ENCODE measurements around the gene ARHGAP24. TPM values are rescaled to one million over a fixed set of nuclear protein-coding genes. Genes with fewer than 3 reads are reported as not detected.
"Not testable (repeated sequence)": the region's sequence is repeated elsewhere in the genome, so short reads cannot be mapped to it uniquely, and the experiment has no call there.

ARHGAP24 gene
- total RNA-seq, 2 donors from 2014 or later: 7.0 TPM; not detected in 1

DNA sequence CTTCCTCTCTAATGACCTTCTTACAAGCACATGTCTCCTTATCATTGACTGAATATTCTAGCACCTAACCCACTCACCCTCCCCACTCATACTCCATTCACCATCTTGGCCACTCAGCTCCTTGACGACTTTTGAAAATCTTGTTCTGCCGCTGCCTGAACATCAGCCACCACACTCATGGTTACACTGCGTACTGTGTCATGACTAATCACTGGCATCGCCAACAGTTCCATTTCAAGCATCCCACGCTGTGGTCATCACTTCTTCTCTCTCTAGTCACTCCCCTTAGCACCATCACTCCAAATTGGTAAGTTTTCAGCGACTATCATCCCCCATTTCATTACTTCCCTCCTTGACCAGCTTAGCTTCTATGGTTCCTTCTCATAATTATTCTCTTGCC lies 532.1 kb downstream of the ARHGAP24 start:
- no peak overlapping the region for H3K27ac Mint-ChIP-seq
- no peak for DNase-seq
- no peaks in the 10 kb centered on the region for H3K4me1 Mint-ChIP-seq
- no peak for ATAC-seq
- H3K36me3 Mint-ChIP-seq (ENCODE audit: low read depth): no peaks in the 10 kb centered on the region
- H3K27me3 Mint-ChIP-seq: no peaks in the 10 kb centered on the region
- H3K4me3 Mint-ChIP-seq: no peak overlapping the region
- H3K9me3 ChIP-seq (ENCODE audit: control insufficient read depth, low read length, poor library complexity, severe bottlenecking): no peaks in the 10 kb centered on the region

GRCh38 chr4:86011117-86011516 lies 536.2 kb downstream of the ARHGAP24 start:
- no peak overlapping the region for H3K4me3 Mint-ChIP-seq
- H3K36me3 Mint-ChIP-seq (ENCODE audit: low read depth): no peaks in the 10 kb centered on the region
- no peak overlapping the region for H3K27ac Mint-ChIP-seq
- no peaks in the 10 kb centered on the region for H3K4me1 Mint-ChIP-seq
- ATAC-seq (no peak), DNase-seq (no peak)
- H3K9me3 ChIP-seq (ENCODE audit: control insufficient read depth, low read length, poor library complexity, severe bottlenecking): no peaks in the 10 kb centered on the region
- H3K27me3 Mint-ChIP-seq: no peaks in the 10 kb centered on the region

GRCh38 chr4:86013621-86014020 lies 538.7 kb downstream of the ARHGAP24 start:
- ATAC-seq: no peak
- no peaks in the 10 kb centered on the region for H3K9me3 ChIP-seq (ENCODE audit: control insufficient read depth, low read length, poor library complexity, severe bottlenecking)
- H3K4me3 Mint-ChIP-seq: no peak overlapping the region
- H3K36me3 Mint-ChIP-seq (ENCODE audit: low read depth): no peaks in the 10 kb centered on the region
- H3K4me1 Mint-ChIP-seq: no peaks in the 10 kb centered on the region
- H3K27ac Mint-ChIP-seq: no peak overlapping the region
- H3K27me3 Mint-ChIP-seq: no peaks in the 10 kb centered on the region
- DNase-seq: no peak

GRCh38 chr4:86014599-86014998 lies 539.6 kb downstream of the ARHGAP24 start:
- no peak for DNase-seq

GRCh38 chr4:86015412-86016350 lies 540.7 kb downstream of the ARHGAP24 start:
- Mint-ChIP-seq H3K27ac (no peak overlapping the region), H3K27me3 (no peaks in the 10 kb centered on the region), H3K4me3 (no peak overlapping the region), H3K4me1 (no peaks in the 10 kb centered on the region), H3K36me3 (ENCODE audit: low read depth) (no peaks in the 10 kb centered on the region)
- DNase-seq (no peak), ATAC-seq (no peak)
- no peaks in the 10 kb centered on the region for H3K9me3 ChIP-seq (ENCODE audit: control insufficient read depth, low read length, poor library complexity, severe bottlenecking)

More at GRCh38 chr4:86014599-86014998, 539.6 kb downstream of the ARHGAP24 start:
- Mint-ChIP-seq H3K4me1 (no peaks in the 10 kb centered on the region), H3K36me3 (ENCODE audit: low read depth) (no peaks in the 10 kb centered on the region), H3K4me3 (no peak overlapping the region), H3K27me3 (no peaks in the 10 kb centered on the region), H3K27ac (no peak overlapping the region)
- no peaks in the 10 kb centered on the region for H3K9me3 ChIP-seq (ENCODE audit: control insufficient read depth, low read length, poor library complexity, severe bottlenecking)
- ATAC-seq: peak; percentile 42

DNA sequence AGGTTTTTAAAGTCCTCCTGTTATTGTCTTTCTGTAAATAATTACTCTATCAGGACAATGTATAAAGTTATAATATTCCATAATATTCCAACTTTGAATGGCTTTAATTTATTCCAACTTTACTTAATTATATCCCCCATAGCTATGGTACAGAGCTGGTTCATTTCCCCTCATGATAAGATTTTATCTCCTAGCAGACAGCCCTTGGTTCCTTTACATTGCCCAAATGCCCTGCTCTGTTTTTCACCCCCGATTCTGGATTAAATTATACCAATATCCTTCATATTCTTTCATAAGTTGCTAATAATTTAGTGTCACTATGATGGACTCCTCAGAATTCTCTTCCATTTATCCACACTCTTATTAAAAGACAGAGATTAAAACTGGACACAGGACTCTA lies 544.4 kb downstream of the ARHGAP24 start:
- H3K9me3 ChIP-seq (ENCODE audit: control insufficient read depth, low read length, poor library complexity, severe bottlenecking): no peaks in the 10 kb centered on the region
- no peak for ATAC-seq
- H3K4me3 Mint-ChIP-seq: no peak overlapping the region
- H3K36me3 Mint-ChIP-seq (ENCODE audit: low read depth): no peaks in the 10 kb centered on the region
- no peak overlapping the region for H3K27ac Mint-ChIP-seq
- H3K27me3 Mint-ChIP-seq: no peaks in the 10 kb centered on the region
- no peaks in the 10 kb centered on the region for H3K4me1 Mint-ChIP-seq
- DNase-seq: no peak

- H3K9me3 ChIP-seq (ENCODE audit: control insufficient read depth, low read length, poor library complexity, severe bottlenecking): no peaks in the 10 kb centered on the region
- Mint-ChIP-seq H3K4me1 (no peaks in the 10 kb centered on the region), H3K27me3 (no peaks in the 10 kb centered on the region), H3K27ac (no peak overlapping the region), H3K4me3 (no peak overlapping the region), H3K36me3 (ENCODE audit: low read depth) (no peaks in the 10 kb centered on the region)
- DNase-seq: no peak
- no peak for ATAC-seq
Measured at GRCh38 chr4:86019906-86020305, 545.0 kb downstream of the ARHGAP24 start.

DNA sequence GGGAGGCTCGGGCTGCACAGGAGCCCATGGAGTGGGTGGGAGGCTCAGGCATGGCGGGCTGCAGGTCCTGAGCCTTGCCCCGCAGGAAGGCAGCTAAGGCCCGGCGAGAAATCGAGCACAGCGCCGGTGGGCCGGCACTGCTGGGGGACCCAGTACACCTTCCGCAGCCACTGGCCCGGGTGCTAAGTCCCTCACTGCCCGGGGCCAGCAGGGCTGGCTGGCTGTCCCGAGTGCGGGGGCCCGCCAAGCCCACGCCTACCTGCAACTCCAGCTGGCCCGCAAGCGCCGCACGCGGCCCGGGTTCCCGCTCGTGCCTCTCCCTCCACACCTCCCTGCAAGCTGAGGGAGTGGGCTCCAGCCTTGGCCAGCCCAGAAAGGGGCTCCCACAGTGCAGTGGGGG lies 546.7 kb downstream of the ARHGAP24 start:
- H3K4me3 Mint-ChIP-seq; H3K27me3 Mint-ChIP-seq; H3K4me1 Mint-ChIP-seq; H3K27ac Mint-ChIP-seq; H3K36me3 Mint-ChIP-seq (ENCODE audit: low read depth); ATAC-seq; H3K9me3 ChIP-seq (ENCODE audit: control insufficient read depth, low read length, poor library complexity, severe bottlenecking); DNase-seq: not testable (repeated sequence)

DNA sequence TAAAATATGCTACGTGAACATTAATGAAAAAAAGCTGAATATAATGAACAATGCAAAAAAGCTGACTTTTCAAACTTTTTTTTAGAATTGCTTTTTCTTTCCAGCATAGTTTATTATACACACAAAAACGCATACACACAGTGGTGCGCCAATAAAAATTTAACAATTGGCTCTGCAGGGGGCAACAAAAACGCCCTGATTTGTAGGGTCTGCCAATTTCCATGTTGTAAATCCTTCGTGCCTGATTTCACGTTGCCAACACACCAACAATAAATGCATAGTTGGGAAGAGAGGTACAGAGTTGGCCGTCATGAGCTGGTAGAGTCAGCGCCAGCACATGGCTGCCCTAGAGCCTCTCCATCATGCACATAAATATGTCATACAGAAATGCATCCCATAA lies 551.8 kb downstream of the ARHGAP24 start:
- H3K4me1 Mint-ChIP-seq: no peaks in the 10 kb centered on the region
- no peak overlapping the region for H3K4me3 Mint-ChIP-seq
- no peaks in the 10 kb centered on the region for H3K36me3 Mint-ChIP-seq (ENCODE audit: low read depth)
- no peak for DNase-seq
- H3K27me3 Mint-ChIP-seq: peaks cover 3% of the 10 kb centered on the region
- no peaks in the 10 kb centered on the region for H3K9me3 ChIP-seq (ENCODE audit: control insufficient read depth, low read length, poor library complexity, severe bottlenecking)
- H3K27ac Mint-ChIP-seq: no peak overlapping the region
- no peak for ATAC-seq

GRCh38 chr4:86031927-86032326 lies 557.0 kb downstream of the ARHGAP24 start:
- DNase-seq (no peak), ATAC-seq (no peak)
- H3K4me3 Mint-ChIP-seq: no peak overlapping the region
- H3K36me3 Mint-ChIP-seq (ENCODE audit: low read depth): no peaks in the 10 kb centered on the region
- H3K27me3 Mint-ChIP-seq: peaks cover 15% of the 10 kb centered on the region
- H3K27ac Mint-ChIP-seq: no peak overlapping the region
- H3K4me1 Mint-ChIP-seq: no peaks in the 10 kb centered on the region
- no peaks in the 10 kb centered on the region for H3K9me3 ChIP-seq (ENCODE audit: control insufficient read depth, low read length, poor library complexity, severe bottlenecking)

GRCh38 chr4:86032476-86033022 lies 557.6 kb downstream of the ARHGAP24 start:
- Mint-ChIP-seq H3K4me1 (no peaks in the 10 kb centered on the region), H3K27me3 (peaks cover 15% of the 10 kb centered on the region), H3K4me3 (no peak overlapping the region), H3K36me3 (ENCODE audit: low read depth) (no peaks in the 10 kb centered on the region), H3K27ac (no peak overlapping the region)
- no peaks in the 10 kb centered on the region for H3K9me3 ChIP-seq (ENCODE audit: control insufficient read depth, low read length, poor library complexity, severe bottlenecking)
- ATAC-seq: no peak
- DNase-seq: no peak

- no peak for DNase-seq
- Mint-ChIP-seq H3K4me3 (no peak overlapping the region), H3K27ac (no peak overlapping the region), H3K4me1 (no peaks in the 10 kb centered on the region), H3K36me3 (ENCODE audit: low read depth) (no peaks in the 10 kb centered on the region), H3K27me3 (peaks cover 15% of the 10 kb centered on the region)
- ATAC-seq: no peak
- no peaks in the 10 kb centered on the region for H3K9me3 ChIP-seq (ENCODE audit: control insufficient read depth, low read length, poor library complexity, severe bottlenecking)
Measured at GRCh38 chr4:86033171-86033570, 558.2 kb downstream of the ARHGAP24 start.

DNA sequence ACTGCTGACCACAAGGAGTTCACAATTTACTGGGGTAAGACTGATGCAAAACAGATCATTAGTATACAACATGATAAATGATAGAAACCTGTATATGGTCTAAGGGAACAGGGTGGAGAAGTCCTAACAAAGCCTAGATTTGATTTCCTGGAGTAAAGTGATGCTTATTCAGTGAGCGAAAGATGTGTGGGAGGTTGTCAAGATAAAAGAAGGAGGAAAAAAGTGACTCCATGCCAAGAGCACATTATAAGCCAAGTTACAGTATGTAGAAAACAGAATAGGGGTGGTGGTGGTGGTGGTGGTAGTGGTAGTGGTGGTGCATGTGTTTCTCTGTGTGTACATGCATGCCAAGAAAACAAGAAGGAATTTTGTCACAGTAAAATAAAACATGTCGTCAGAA lies 559.7 kb downstream of the ARHGAP24 start:
- Mint-ChIP-seq H3K36me3 (ENCODE audit: low read depth) (no peaks in the 10 kb centered on the region), H3K27ac (no peak overlapping the region), H3K4me1 (no peaks in the 10 kb centered on the region), H3K27me3 (peaks cover 15% of the 10 kb centered on the region), H3K4me3 (no peak overlapping the region)
- no peaks in the 10 kb centered on the region for H3K9me3 ChIP-seq (ENCODE audit: control insufficient read depth, low read length, poor library complexity, severe bottlenecking)
- DNase-seq (no peak), ATAC-seq (no peak)

DNA sequence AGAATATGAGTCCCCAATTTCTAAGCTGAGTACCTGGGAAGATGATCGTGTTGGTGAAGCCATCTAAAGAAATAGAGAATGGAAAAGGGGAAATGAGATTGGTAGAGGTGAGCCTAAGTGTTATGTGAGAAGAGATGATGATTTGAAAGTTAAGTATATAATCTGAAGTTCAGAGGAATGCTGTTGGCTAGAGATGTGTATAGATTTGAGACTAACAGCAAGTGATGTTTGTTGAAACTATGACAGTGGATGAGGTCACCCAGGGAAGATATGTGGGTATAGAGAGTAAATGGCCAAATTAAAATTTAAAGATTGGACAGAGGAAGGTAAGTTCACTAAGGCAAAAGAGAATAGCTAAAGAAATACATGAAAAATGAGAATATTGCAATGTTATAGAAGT lies 560.7 kb downstream of the ARHGAP24 start:
- ATAC-seq (no peak), DNase-seq (no peak)
- H3K36me3 Mint-ChIP-seq (ENCODE audit: low read depth): no peaks in the 10 kb centered on the region
- H3K9me3 ChIP-seq (ENCODE audit: control insufficient read depth, low read length, poor library complexity, severe bottlenecking): no peaks in the 10 kb centered on the region
- H3K27ac Mint-ChIP-seq: no peak overlapping the region
- no peak overlapping the region for H3K4me3 Mint-ChIP-seq
- no peaks in the 10 kb centered on the region for H3K4me1 Mint-ChIP-seq
- H3K27me3 Mint-ChIP-seq: peaks cover 15% of the 10 kb centered on the region

All from T-helper 17 cell (primary cell).